ENCODE measurements around the gene PEPD.

The PEPD gene

GRCh38 chr19:33512580-33513137 lies 8.9 kb downstream of the PEPD start:
- DNase-seq: no peak
- no peaks in the 10 kb centered on the region for H3K9me3 ChIP-seq

GRCh38 chr19:33512021-33512420 lies 9.6 kb downstream of the PEPD start:
- intact Hi-C loops (cut with DNase I; ENCODE audit: low total_unique reads): no loop called here
- DNase-seq: no peak
- no peak overlapping the region for H3K4me3 ChIP-seq

More at GRCh38 chr19:33512580-33513137, 8.9 kb downstream of the PEPD start:
- intact Hi-C loops (cut with DNase I; ENCODE audit: low total_unique reads): no loop called here
- Histone ChIP-seq H3K27me3 (no peaks in the 10 kb centered on the region), H3K36me3 (peaks cover 0 to 47% (median 10%) of the 10 kb centered on the region in 3 donors), H3K27ac (no peak overlapping the region), H3K4me3 (no peak overlapping the region), H3K4me1 (peaks cover 0 to 4% (median 0%) of the 10 kb centered on the region in 4 donors)
- TF ChIP-seq CTCF (IDR thresholded peaks at IDR 0.05): no peak

GRCh38 chr19:33511346-33511745 lies 10.2 kb downstream of the PEPD start:
- Histone ChIP-seq H3K36me3 (peaks cover 0 to 47% (median 10%) of the 10 kb centered on the region in 3 donors), H3K27ac (no peak overlapping the region), H3K9me3 (no peaks in the 10 kb centered on the region), H3K4me3 (no peak overlapping the region), H3K27me3 (no peaks in the 10 kb centered on the region), H3K4me1 (peaks cover 0 to 9% (median 0%) of the 10 kb centered on the region in 4 donors)
- intact Hi-C loops (cut with DNase I; ENCODE audit: low total_unique reads): no loop called here
- TF ChIP-seq CTCF (IDR thresholded peaks at IDR 0.05): no peak
- no peak for DNase-seq

More at GRCh38 chr19:33512021-33512420, 9.6 kb downstream of the PEPD start:
- H3K9me3 ChIP-seq: no peaks in the 10 kb centered on the region
- no peak for TF ChIP-seq CTCF (IDR thresholded peaks at IDR 0.05)
- peaks cover 0 to 47% (median 10%) of the 10 kb centered on the region in 3 donors for H3K36me3 ChIP-seq
- H3K27ac ChIP-seq: no peak overlapping the region
- H3K27me3 ChIP-seq: no peaks in the 10 kb centered on the region
- H3K4me1 ChIP-seq: peaks cover 0 to 9% (median 0%) of the 10 kb centered on the region in 4 donors

- no peak for DNase-seq
- no peak for TF ChIP-seq CTCF (IDR thresholded peaks at IDR 0.05)
- Histone ChIP-seq H3K4me1 (peaks cover 0 to 9% (median 0%) of the 10 kb centered on the region in 4 donors), H3K36me3 (peaks cover 0 to 47% (median 10%) of the 10 kb centered on the region in 3 donors), H3K27me3 (no peaks in the 10 kb centered on the region), H3K27ac (no peak overlapping the region), H3K9me3 (no peaks in the 10 kb centered on the region), H3K4me3 (no peak overlapping the region)
- intact Hi-C loops (cut with DNase I; ENCODE audit: low total_unique reads): no loop called here
Observed at GRCh38 chr19:33510462-33511194, 11.0 kb downstream of the PEPD start.

GRCh38 chr19:33509774-33510173 lies 11.8 kb downstream of the PEPD start:
- no peaks in the 10 kb centered on the region for H3K27me3 ChIP-seq
- peaks cover 0 to 9% (median 0%) of the 10 kb centered on the region in 4 donors for H3K4me1 ChIP-seq
- H3K27ac ChIP-seq: no peak overlapping the region
- no peak overlapping the region for H3K4me3 ChIP-seq
- peaks cover 0 to 47% (median 11%) of the 10 kb centered on the region in 3 donors for H3K36me3 ChIP-seq
- TF ChIP-seq CTCF (IDR thresholded peaks at IDR 0.05): no peak
- intact Hi-C loops (cut with DNase I; ENCODE audit: low total_unique reads): no loop called here
- no peaks in the 10 kb centered on the region for H3K9me3 ChIP-seq
- no peak for DNase-seq
